Frontal cortex (tissue), 4 donors: ENCODE results near the gene CERS1. TPM values are rescaled to one million over a fixed set of nuclear protein-coding genes. Genes with fewer than 3 reads are reported as not detected.

Experiments
- DNase-seq, 2 donors: peaks; one replicate each; pipeline ENCODE4 v3.0.0; 2012; ENCODE audit warnings: low spot score in 2 of 2
- FAIRE-seq: peaks from 2 replicates; lab custom pipeline; 2012; peaks lifted over from hg19 to GRCh38; lab: Jason Lieb, UNC
- total RNA-seq: library from RNA; depleted of rRNA; stranded (reverse); fragments of >200 nt; gene quantifications from one replicate; pipeline ENCODE4 v1.2.3, GENCODE V29; 2014
- donor health status: control.
- donor health status: control.
- donor health status: control.

Gene CERS1
- total RNA-seq, 1 donor from 2014 or later = 21.2 TPM

GRCh38 chr19:18899624-18900560 is 3.9 kb upstream of the CERS1 start:
- DNase-seq (no peak), FAIRE-seq (no peak)

- DNase-seq = no peak
- no peak for FAIRE-seq
Measured at GRCh38 chr19:18898607-18899408, 2.9 kb upstream of the CERS1 start.

GRCh38 chr19:18898081-18898606 is 2.2 kb upstream of the CERS1 start:
- no peak for FAIRE-seq
- DNase-seq = no peak

- DNase-seq (no peak), FAIRE-seq (no peak)
Measured at GRCh38 chr19:18897094-18898029, 1.4 kb upstream of the CERS1 start.

GRCh38 chr19:18896421-18896841 is 473 bp upstream of the CERS1 start:
- no peak for FAIRE-seq
- DNase-seq = peak; percentile 57 to 72

- DNase-seq = peak; percentile 83 to 93
Measured at GRCh38 chr19:18895038-18895823, 727 bp downstream of the CERS1 start.

GRCh38 chr19:18894254-18895037 is 1.5 kb downstream of the CERS1 start:
- FAIRE-seq = no peak
- peak; percentile 97 to 98 for DNase-seq

More at GRCh38 chr19:18895038-18895823, 727 bp downstream of the CERS1 start:
- FAIRE-seq = no peak

GRCh38 chr19:18893587-18894253 is 2.2 kb downstream of the CERS1 start:
- DNase-seq (no peak), FAIRE-seq (no peak)

GRCh38 chr19:18889949-18890745 is 5.8 kb downstream of the CERS1 start:
- FAIRE-seq (no peak), DNase-seq (no peak)

- FAIRE-seq (no peak), DNase-seq (no peak)
Measured at GRCh38 chr19:18886972-18887371, 9.0 kb downstream of the CERS1 start.

- DNase-seq (no peak), FAIRE-seq (no peak)
Measured at GRCh38 chr19:18883526-18884304, 12.2 kb downstream of the CERS1 start.

- no peak for DNase-seq
- FAIRE-seq = no peak
Measured at GRCh38 chr19:18881491-18881890, 14.5 kb downstream of the CERS1 start.

GRCh38 chr19:18879579-18880373 is 16.2 kb downstream of the CERS1 start:
- DNase-seq (no peak), FAIRE-seq (no peak)

- DNase-seq (no peak), FAIRE-seq (no peak)
Measured at GRCh38 chr19:18878858-18879578, 16.9 kb downstream of the CERS1 start.
